Measurements from ENCODE around the gene PNLIPRP1. TPM values are rescaled to one million over a fixed set of nuclear protein-coding genes. Genes with fewer than 3 reads are reported as not detected.

PNLIPRP1 gene
- polyA plus RNA-seq, 3 donors, result 0.04 TPM; not detected in 2

DNA sequence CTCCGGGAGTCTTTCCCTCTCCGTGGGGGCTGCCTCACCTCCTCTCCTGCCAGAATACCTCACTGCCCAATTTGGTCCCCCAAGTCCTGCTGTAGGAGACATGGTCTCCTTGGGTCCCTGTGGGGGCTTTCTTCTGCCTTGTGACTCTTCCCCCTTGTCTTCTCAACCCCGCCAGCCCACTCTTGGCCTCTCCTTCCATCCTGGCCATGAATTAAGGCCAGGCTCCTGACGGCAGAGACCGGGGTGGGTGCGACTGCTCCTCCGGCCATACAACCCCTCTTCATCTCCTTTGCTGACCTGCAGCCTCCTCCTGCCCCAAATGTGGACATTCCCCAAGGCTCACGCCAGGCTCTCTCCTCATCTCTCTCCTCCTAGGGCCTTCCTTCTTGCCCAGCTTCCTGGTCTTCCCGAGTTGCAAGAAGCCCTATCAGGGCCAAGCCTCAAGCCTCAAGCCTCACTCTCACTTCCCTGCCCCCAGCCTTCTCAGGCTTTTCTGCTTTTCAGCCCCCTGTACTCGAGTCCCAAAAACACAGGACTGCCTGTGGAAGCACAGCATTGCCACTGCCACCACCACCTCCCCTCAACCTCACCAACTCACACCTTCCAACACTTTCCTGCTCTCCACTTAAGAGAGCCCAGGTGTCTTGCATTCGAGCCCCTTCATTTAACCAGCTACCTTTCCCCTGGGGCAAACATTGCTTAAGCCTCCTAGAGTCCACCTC lies 31.3 kb downstream of the PNLIPRP1 start:
- Histone ChIP-seq H3K4me3 (replicated peaks in 1 of 3; ENCODE audit: low read depth in 2 of 3, low read length in 3 of 3) (no peak overlapping the region), H3K27me3 (ENCODE audit: control insufficient read depth in 2 of 2, insufficient read depth in 2 of 2, low read length in 2 of 2) (peaks cover 0 to 6% of the 10 kb centered on the region in 2 donors), H3K79me2 (ENCODE audit: insufficient read depth, low read length) (no peaks in the 10 kb centered on the region), H3K4me2 (replicated peaks; ENCODE audit: extremely low read depth, low read length, poor library complexity, severe bottlenecking) (no peak overlapping the region), H3K36me3 (replicated peaks in 1 of 2; ENCODE audit: control insufficient read depth in 1 of 2, insufficient read depth in 2 of 2, low read length in 2 of 2) (no peaks in the 10 kb centered on the region), H3K9ac (ENCODE audit: insufficient read depth, low read length, poor library complexity, severe bottlenecking) (no peak overlapping the region), H3K4me1 (ENCODE audit: control insufficient read depth in 1 of 2, insufficient read depth in 2 of 2, low read length in 2 of 2) (no peaks in the 10 kb centered on the region), H4K20me1 (ENCODE audit: insufficient read depth, low read length) (no peaks in the 10 kb centered on the region), H2AFZ (ENCODE audit: insufficient read depth, low read depth, low read length, poor library complexity, severe bottlenecking) (no peak overlapping the region), H3K27ac (ENCODE audit: low read depth in 1 of 2, low read length in 2 of 2) (no peak overlapping the region), H3K9me3 (replicated peaks in 1 of 2; ENCODE audit: control insufficient read depth in 1 of 2, insufficient read depth in 1 of 2, low read length in 2 of 2) (no peaks in the 10 kb centered on the region)
- TF ChIP-seq, protein P1, sequence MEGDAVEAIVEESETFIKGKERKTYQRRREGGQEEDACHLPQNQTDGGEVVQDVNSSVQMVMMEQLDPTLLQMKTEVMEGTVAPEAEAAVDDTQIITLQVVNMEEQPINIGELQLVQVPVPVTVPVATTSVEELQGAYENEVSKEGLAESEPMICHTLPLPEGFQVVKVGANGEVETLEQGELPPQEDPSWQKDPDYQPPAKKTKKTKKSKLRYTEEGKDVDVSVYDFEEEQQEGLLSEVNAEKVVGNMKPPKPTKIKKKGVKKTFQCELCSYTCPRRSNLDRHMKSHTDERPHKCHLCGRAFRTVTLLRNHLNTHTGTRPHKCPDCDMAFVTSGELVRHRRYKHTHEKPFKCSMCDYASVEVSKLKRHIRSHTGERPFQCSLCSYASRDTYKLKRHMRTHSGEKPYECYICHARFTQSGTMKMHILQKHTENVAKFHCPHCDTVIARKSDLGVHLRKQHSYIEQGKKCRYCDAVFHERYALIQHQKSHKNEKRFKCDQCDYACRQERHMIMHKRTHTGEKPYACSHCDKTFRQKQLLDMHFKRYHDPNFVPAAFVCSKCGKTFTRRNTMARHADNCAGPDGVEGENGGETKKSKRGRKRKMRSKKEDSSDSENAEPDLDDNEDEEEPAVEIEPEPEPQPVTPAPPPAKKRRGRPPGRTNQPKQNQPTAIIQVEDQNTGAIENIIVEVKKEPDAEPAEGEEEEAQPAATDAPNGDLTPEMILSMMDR (IDR thresholded peaks at IDR 0.05), result no peak
- Mint-ChIP-seq H3K27me3 (ENCODE audit: low read depth in 3 of 3) (peaks cover 8 to 16% (median 8%) of the 10 kb centered on the region in 3 donors), H3K36me3 (no peaks in the 10 kb centered on the region), H3K27ac (peak overlapping the region in 1 of 7 donors; percentile 44), H3K4me1 (no peaks in the 10 kb centered on the region), H3K4me3 (no peak overlapping the region), H3K9me3 (peaks cover 0 to 6% (median 0%) of the 10 kb centered on the region in 7 donors)
- no peak for DNase-seq
- WGBS (ENCODE audit: insufficient coverage), result 96% methylated on average over 10 of the region's 11 CpGs
- intact Hi-C loops (cut with micrococcal nuclease), result no loop called here

DNA sequence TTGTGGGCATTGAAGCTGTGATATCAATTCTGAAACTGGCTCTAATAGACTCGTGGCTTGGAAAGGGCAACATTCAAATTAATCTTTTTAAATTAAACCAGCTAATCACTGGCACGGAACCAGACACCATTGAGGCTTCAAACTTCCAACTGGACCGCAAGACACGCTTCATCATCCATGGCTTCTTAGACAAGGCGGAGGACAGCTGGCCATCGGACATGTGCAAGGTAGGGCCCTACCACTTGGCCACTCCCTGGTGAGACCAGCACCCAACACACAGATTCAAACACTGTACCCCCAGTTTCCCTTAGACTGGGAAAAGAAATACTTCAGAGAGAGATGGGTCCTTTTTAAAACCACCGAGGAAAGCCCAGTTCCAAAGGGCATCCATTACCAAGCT lies 35.1 kb downstream of the PNLIPRP1 start:
- H2AFZ ChIP-seq (ENCODE audit: insufficient read depth, low read depth, low read length, poor library complexity, severe bottlenecking), result no peak overlapping the region
- TF ChIP-seq, protein P1 (IDR thresholded peaks at IDR 0.05), result no peak
- no peak overlapping the region for H3K27ac ChIP-seq (ENCODE audit: low read depth in 1 of 2, low read length in 2 of 2)
- no peaks in the 10 kb centered on the region for H3K79me2 ChIP-seq (ENCODE audit: insufficient read depth, low read length)
- no peaks in the 10 kb centered on the region for H4K20me1 ChIP-seq (ENCODE audit: insufficient read depth, low read length)
- H3K4me3 Mint-ChIP-seq, result no peak overlapping the region
- no peak overlapping the region for H3K4me3 ChIP-seq (replicated peaks in 1 of 3; ENCODE audit: low read depth in 2 of 3, low read length in 3 of 3)
- 57% methylated on average over 4 of the region's 7 CpGs for WGBS (ENCODE audit: insufficient coverage)
- H3K27me3 Mint-ChIP-seq (ENCODE audit: low read depth in 3 of 3), result peaks cover 17 to 33% (median 17%) of the 10 kb centered on the region in 3 donors
- H3K4me1 Mint-ChIP-seq, result no peaks in the 10 kb centered on the region
- no peak overlapping the region for H3K4me2 ChIP-seq (replicated peaks; ENCODE audit: extremely low read depth, low read length, poor library complexity, severe bottlenecking)
- peaks cover 0 to 5% (median 0%) of the 10 kb centered on the region in 7 donors for H3K9me3 Mint-ChIP-seq
- H3K27me3 ChIP-seq (ENCODE audit: control insufficient read depth in 2 of 2, insufficient read depth in 2 of 2, low read length in 2 of 2), result peaks cover 0 to 12% of the 10 kb centered on the region in 2 donors
- no peaks in the 10 kb centered on the region for H3K4me1 ChIP-seq (ENCODE audit: control insufficient read depth in 1 of 2, insufficient read depth in 2 of 2, low read length in 2 of 2)
- no peak overlapping the region for H3K27ac Mint-ChIP-seq
- H3K9ac ChIP-seq (ENCODE audit: insufficient read depth, low read length, poor library complexity, severe bottlenecking), result no peak overlapping the region
- no peaks in the 10 kb centered on the region for H3K36me3 ChIP-seq (replicated peaks in 1 of 2; ENCODE audit: control insufficient read depth in 1 of 2, insufficient read depth in 2 of 2, low read length in 2 of 2)
- no peaks in the 10 kb centered on the region for H3K36me3 Mint-ChIP-seq
- no peak for DNase-seq
- no peaks in the 10 kb centered on the region for H3K9me3 ChIP-seq (replicated peaks in 1 of 2; ENCODE audit: control insufficient read depth in 1 of 2, insufficient read depth in 1 of 2, low read length in 2 of 2)
- intact Hi-C loops (cut with micrococcal nuclease), result no loop called here
